ENCODE results near the gene INVS.
A peak's percentile ranks its signal among the peaks of the same experiment; 100 is the strongest.
"Not testable (repeated sequence)": the region's sequence is repeated elsewhere in the genome, so short reads cannot be mapped to it uniquely, and the experiment has no call there.

INVS gene

DNA sequence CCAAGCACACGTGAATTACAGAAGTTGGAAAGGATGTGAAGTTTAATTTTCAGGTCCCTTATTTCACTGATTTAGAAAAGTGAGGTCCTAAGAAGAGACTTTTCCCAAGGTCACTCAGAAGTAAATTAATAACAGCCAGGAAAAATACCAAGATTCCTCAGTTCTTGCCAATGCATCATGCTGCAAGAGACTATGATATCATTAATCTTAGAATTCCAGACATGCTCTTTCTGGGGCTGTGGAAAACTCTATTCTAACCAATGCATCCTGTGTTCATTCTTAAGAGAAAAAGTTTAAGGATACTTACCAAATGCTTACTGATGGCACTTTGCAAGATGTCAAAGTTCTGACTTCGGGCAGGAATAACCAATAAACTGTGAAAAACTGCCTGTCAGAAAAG lies 210.9 kb downstream of the INVS start:
- TF ChIP-seq JUND (IDR thresholded peaks at IDR 0.05; ENCODE audit: low read depth) = no peak
- in situ Hi-C loops (cut with HindIII; ENCODE audit: low pct_unique_long_range_greater_than_20kb, low sequenced_read_pairs) = no loop called here
- no peak for DNase-seq (ENCODE audit: low read depth in 1 of 2, low spot score in 1 of 2)

DNA sequence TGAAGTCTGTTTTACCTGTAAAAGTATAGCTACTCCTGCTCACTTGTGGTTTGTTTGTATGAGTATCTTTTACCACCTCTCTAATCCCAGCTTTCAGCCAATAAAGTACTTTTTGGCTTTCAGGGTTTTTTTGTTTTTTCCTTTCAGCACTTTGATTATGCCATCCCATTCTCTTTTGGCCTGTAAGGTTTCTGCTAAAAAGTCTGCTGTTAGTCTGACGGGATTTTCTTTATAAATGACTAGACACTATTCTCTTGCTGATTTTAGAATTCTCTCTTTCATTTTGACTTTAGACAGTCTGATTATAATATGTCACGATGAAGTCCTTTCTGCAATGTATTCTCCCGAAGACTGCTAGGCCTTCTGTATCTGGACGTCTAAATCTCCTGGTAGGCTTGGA lies 216.5 kb downstream of the INVS start:
- no peak for DNase-seq (ENCODE audit: low read depth in 1 of 2, low spot score in 1 of 2)
- no peak for TF ChIP-seq JUND (IDR thresholded peaks at IDR 0.05; ENCODE audit: low read depth)
- in situ Hi-C loops (cut with HindIII; ENCODE audit: low pct_unique_long_range_greater_than_20kb, low sequenced_read_pairs) = no loop called here

DNA sequence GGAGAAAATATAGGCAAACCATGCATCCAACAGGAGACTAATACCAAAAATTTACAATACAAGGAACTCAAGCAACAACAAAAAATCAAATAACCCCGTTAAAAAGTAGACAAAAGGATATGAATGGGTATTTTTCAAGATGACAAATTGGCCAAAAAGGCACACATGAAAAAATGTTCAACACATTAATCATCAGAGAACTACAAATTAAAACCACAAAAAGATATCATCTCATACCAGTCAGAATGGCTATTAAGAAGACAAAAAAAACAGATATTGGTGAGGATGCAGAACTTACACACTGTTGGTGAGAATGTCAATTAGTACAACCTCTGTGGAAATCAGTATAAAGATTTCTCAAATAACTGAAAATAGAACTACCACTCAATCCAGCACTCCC lies 218.7 kb downstream of the INVS start:
- no peak for DNase-seq (ENCODE audit: low read depth in 1 of 2, low spot score in 1 of 2)
- in situ Hi-C loops (cut with HindIII; ENCODE audit: low pct_unique_long_range_greater_than_20kb, low sequenced_read_pairs) = no loop called here
- TF ChIP-seq JUND (IDR thresholded peaks at IDR 0.05; ENCODE audit: low read depth) = no peak

DNA sequence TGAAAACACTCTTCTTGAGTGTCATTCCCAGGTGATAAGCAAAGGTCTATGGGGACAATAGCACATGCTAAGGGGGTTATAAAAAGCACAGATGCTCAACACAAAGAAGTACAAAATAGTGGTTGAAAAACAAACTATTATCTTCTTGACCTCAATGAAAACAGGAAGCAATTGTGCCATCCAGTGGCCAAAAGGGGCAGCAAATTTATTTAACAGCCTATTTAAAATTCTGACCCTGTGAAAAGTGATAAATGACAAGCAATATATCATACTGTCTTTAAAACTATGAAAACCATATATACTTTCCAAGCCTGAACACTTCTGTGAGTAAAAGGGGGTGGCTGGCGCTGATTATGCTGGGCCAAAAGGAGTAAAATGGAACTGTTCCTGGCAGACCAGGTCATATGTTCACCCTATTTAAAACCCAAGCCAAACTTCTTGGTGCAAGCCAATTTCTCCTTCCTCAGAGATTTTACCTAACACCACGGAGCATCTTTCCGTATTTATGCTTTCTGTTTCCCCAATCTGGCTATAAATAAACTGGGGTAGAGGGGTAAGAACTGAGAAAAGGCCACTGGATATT lies 224.0 kb downstream of the INVS start:
- peak in 1 of 2 experiments; percentile 50 for DNase-seq (ENCODE audit: low read depth in 1 of 2, low spot score in 1 of 2)
- in situ Hi-C loops (cut with HindIII; ENCODE audit: low pct_unique_long_range_greater_than_20kb, low sequenced_read_pairs) = no loop called here
- no peak for TF ChIP-seq JUND (IDR thresholded peaks at IDR 0.05; ENCODE audit: low read depth)

DNA sequence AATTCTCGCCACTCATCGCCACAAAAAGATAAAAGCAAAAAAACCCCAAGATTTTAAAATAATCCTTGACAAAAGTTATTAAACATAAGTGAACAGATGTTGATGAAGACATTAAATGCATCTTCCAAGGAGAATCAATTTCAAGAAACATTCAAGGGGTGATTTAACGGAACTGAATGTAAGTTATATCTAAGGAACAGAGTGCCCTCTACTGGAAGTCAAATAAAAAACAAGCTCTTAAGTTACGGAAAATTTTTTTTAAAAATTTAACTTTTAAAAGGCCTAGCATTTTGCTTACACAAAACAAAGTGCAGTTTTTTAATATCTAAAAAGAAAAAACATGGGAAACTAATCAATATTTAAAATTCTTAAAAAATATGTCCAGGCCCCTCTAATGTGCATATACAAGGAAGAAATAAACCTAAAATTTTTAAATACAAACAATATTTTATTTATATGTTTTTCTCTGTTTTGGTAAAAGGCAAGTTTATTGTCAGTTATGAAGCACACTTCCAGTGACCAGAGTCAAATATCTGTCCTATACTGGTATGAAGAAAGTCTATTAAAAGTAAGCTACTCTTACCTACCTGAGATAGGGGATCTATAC lies 225.7 kb downstream of the INVS start:
- TF ChIP-seq JUND (IDR thresholded peaks at IDR 0.05; ENCODE audit: low read depth) = no peak
- peak in 1 of 2 experiments; percentile 22 for DNase-seq (ENCODE audit: low read depth in 1 of 2, low spot score in 1 of 2)
- in situ Hi-C loops (cut with HindIII; ENCODE audit: low pct_unique_long_range_greater_than_20kb, low sequenced_read_pairs) = no loop called here

DNA sequence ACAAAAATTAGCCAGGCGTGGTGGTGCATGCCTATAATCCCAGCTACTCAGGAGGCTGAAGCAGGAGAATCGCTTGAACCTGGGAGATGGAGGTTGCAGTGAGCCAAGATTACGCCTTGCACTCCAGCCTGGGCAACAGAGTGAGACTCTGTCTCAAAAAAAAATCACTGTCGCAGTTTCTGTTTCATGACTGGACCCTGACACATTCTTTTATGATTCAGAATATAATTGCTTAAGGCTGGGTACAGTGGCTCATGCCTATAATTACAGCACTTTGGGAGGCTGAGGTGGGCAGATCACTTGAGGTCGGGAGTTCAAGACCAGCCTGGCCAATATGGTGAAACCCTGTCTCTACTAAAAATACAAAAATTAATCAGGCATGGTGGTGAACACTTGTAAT lies 239.7 kb downstream of the INVS start:
- in situ Hi-C loops (cut with HindIII; ENCODE audit: low pct_unique_long_range_greater_than_20kb, low sequenced_read_pairs); DNase-seq (ENCODE audit: low read depth in 1 of 2, low spot score in 1 of 2): not testable (repeated sequence)

DNA sequence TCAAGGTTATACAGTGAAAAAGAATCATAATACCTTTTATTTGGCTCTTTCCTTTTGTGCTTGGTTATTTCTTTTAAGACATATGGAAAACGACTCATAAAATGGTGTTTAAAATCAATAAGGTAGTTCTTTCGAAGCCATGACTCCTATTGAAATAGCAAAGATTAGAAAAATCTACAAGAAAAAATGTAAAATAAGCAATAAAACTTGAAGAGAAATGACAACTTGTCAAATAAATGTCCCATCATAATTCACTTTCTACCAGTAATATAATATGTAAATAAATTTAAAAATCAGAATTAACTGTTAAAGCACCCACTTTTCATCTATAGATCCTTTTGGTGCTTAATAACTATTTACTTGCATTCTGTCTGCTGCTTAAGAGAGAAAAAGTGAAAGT lies 241.2 kb downstream of the INVS start:
- in situ Hi-C loops (cut with HindIII; ENCODE audit: low pct_unique_long_range_greater_than_20kb, low sequenced_read_pairs) = no loop called here
- no peak for DNase-seq (ENCODE audit: low read depth in 1 of 2, low spot score in 1 of 2)
- TF ChIP-seq JUND (IDR thresholded peaks at IDR 0.05; ENCODE audit: low read depth) = no peak

DNA sequence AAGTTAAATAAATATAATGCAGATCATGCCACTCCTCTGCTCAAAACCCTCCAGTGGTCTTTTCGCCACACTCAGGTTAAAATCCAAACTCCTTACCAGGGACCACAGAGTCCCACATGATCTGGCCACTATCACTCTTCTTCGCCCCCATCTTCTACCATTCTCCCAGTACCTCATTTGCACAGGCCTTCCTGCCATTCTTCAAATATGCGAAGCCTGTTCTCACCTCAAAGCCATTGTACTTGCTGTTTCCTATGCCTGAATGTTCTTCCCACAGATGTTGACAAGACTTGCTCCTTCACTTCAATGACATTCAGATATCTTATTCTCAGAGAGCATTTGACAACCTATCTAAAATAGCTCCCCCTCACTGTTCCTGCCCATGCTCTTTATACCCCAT lies 242.8 kb downstream of the INVS start:
- TF ChIP-seq JUND (IDR thresholded peaks at IDR 0.05; ENCODE audit: low read depth) = no peak
- in situ Hi-C loops (cut with HindIII; ENCODE audit: low pct_unique_long_range_greater_than_20kb, low sequenced_read_pairs) = no loop called here

DNA sequence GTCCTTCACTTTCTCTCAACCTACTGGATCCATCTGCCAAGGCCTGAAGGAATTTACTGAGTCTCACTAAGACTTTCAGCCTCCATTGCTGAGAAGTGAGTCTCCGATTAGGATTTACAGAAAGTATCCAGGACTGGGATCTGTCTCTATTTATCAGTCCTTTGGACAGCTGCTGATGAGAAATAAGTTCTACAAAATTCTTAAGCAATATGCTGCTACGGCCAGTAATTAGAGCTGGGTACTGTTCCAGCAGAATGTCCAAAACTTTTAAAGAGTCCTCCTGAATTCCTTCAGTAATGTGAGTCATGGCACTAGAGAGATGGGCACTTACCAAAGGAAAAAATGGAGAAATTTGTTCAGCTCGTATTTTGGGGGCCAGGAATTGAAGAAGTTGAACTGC lies 247.8 kb downstream of the INVS start:
- in situ Hi-C loops (cut with HindIII; ENCODE audit: low pct_unique_long_range_greater_than_20kb, low sequenced_read_pairs) = no loop called here
- DNase-seq (ENCODE audit: low read depth in 1 of 2, low spot score in 1 of 2) = no peak
- no peak for TF ChIP-seq JUND (IDR thresholded peaks at IDR 0.05; ENCODE audit: low read depth)

More for the DNA sequence above, 242.8 kb downstream of the INVS start:
- DNase-seq (ENCODE audit: low read depth in 1 of 2, low spot score in 1 of 2) = no peak

DNA sequence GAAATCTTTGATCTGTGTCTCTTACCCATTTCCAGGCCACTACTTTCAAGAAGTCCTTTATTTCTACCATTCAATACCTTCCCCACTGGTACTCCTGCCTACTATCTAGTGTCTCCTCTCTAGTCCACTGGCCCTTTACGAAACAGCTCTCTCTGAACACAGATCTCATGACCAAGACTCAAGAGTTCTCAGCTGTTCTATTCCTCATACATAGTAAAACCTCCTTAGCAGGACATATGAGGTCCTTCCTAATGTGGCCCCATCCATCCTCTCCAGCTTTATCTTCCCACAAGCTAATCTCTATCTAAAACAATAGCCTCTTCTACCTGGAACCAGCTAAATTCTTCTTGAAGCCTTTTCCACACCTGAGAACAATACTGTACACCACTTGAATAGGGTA lies 251.1 kb downstream of the INVS start:
- TF ChIP-seq JUND (IDR thresholded peaks at IDR 0.05; ENCODE audit: low read depth) = no peak
- DNase-seq (ENCODE audit: low read depth in 1 of 2, low spot score in 1 of 2) = no peak
- in situ Hi-C loops (cut with HindIII; ENCODE audit: low pct_unique_long_range_greater_than_20kb, low sequenced_read_pairs) = no loop called here

Data from T47D (cell line).